ENCODE data around the gene GLYR1. TPM values are rescaled to one million over a fixed set of nuclear protein-coding genes. Genes with fewer than 3 reads are reported as not detected.

Gene GLYR1
- total and polyA plus RNA-seq, 2 of the 4 experiments (the other 2 are of a cell fraction) = 26.0 to 54.2 TPM

DNA sequence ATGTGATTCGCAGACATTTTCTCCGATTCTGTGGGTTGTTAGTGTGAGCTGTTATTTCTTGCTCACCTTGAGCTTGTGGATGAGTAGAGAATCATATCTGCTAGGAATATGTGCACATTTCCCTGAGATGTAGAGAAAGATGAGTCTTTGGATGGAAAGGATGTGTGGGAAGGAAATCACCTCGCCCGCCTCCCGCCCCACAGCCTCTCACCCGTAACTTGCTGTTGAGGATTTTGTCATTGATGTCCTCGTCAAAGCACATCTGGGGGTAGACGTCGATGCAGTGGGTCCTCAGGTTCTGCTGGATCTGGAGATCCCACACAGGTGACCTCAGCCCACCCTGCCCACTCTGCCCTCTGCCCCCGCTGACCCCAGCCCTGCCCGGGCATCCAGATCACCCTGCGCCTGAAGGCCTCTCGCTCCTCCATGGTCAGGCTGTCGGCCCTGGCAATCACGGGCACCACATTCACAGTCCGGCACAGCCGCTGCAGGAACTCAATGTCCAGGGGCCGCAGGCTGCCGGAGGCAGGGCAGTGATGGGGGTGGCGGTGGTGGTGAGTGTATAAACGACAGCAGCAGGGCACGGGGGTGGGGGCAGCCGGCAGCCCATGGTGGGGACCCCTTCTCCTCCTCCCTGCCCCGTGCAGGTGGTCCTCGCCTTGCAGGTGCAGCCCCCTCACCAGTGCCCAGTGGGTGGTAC is 63.7 kb downstream of the GLYR1 start:
- no peak overlapping the region for H2BK15ac ChIP-seq (ENCODE audit: low read depth, low read length)
- no peak overlapping the region for H3K23ac ChIP-seq (ENCODE audit: low read depth, low read length)
- no peak overlapping the region for H2BK120ac ChIP-seq (ENCODE audit: low read depth, low read length)
- no peak overlapping the region for H4K91ac ChIP-seq (ENCODE audit: insufficient read depth, low read depth, low read length)
- no peak overlapping the region for H3K14ac ChIP-seq (replicated peaks; ENCODE audit: low read depth, low read length)
- POLR2A ChIA-PET (ENCODE audit: unreplicated experiment) = no interaction called here
- no peak overlapping the region for H4K5ac ChIP-seq (ENCODE audit: low read depth, low read length)
- H3K56ac ChIP-seq (ENCODE audit: extremely low read depth, insufficient read depth, low read length) = no peak overlapping the region
- no peak overlapping the region for H2BK5ac ChIP-seq (ENCODE audit: low read depth, low read length, poor library complexity, severe bottlenecking)
- no peaks in the 10 kb centered on the region for H3K27me3 ChIP-seq (ENCODE audit: control insufficient read depth, insufficient read depth, low read length)
- no peak overlapping the region for H3K4me3 ChIP-seq (ENCODE audit: insufficient read depth, low read depth, low read length)
- H4K8ac ChIP-seq (ENCODE audit: low read depth in 2 of 2, low read length in 2 of 2) = no peak overlapping the region
- CTCF ChIA-PET = no interaction called here
- BruUV-seq (replicated peaks) = no TSS peak
- WGBS, 2 experiments (ENCODE audit: extremely low coverage in 2 of 2, insufficient read length in 1 of 2) = 91% methylated on average over 7 of the region's 25 CpGs; no CpG with 5 or more reads in 1 of the 2 experiments
- DNase-seq (no peak), ATAC-seq (ENCODE audit: low read depth) (no peak)
- no peak overlapping the region for H3K18ac ChIP-seq (ENCODE audit: low read depth, low read length)
- H3K36me3 ChIP-seq (ENCODE audit: control insufficient read depth, insufficient read depth, low read length) = no peaks in the 10 kb centered on the region
- no peak overlapping the region for H2AK9ac ChIP-seq (replicated peaks; ENCODE audit: low read depth, low read length, poor library complexity)
- H3K9ac ChIP-seq (ENCODE audit: low read depth, low read length) = no peak overlapping the region
- H3K4me2 ChIP-seq (ENCODE audit: low read depth, low read length) = no peak overlapping the region
- no peak overlapping the region for H2AK5ac ChIP-seq (ENCODE audit: low read depth, low read length)
- in situ Hi-C loops (cut with MboI; ENCODE audit: low sequenced_read_pairs) = no loop called here
- no peak overlapping the region for H3K4ac ChIP-seq (ENCODE audit: low read depth, low read length)
- H3K9me1 ChIP-seq (ENCODE audit: insufficient read depth, low read length) = no peaks in the 10 kb centered on the region
- intact Hi-C loops (cut with micrococcal nuclease) = no loop called here
- dilution Hi-C loops (cut with HindIII; ENCODE audit: low sequenced_read_pairs, unreplicated experiment) = no loop called here
- H3K9me3 ChIP-seq (ENCODE audit: control insufficient read depth, insufficient read depth, low read length) = no peaks in the 10 kb centered on the region
- no peak overlapping the region for H2AFZ ChIP-seq (replicated peaks; ENCODE audit: low read length, poor library complexity)
- H4K20me1 ChIP-seq (ENCODE audit: insufficient read depth, low read length) = no peaks in the 10 kb centered on the region
- no peaks in the 10 kb centered on the region for H3K79me1 ChIP-seq (ENCODE audit: low read depth in 1 of 2, low read length in 2 of 2)
- no peak overlapping the region for H3K27ac ChIP-seq (ENCODE audit: insufficient read depth, low read length)
- no peak overlapping the region for H2BK20ac ChIP-seq (ENCODE audit: low read depth, low read length)
- H3K4me1 ChIP-seq (ENCODE audit: control insufficient read depth, insufficient read depth, low read length) = no peaks in the 10 kb centered on the region
- TF ChIP-seq CHD1 (IDR thresholded peaks at IDR 0.05; ENCODE audit: low read depth, low read length) = no peak
- TF ChIP-seq BHLHE40 (IDR thresholded peaks at IDR 0.05; ENCODE audit: low read depth, low read length) = no peak
- TF ChIP-seq MXI1 (IDR thresholded peaks at IDR 0.05; ENCODE audit: borderline replicate concordance, low read depth, low read length) = no peak
- TF ChIP-seq POLR2A (IDR thresholded peaks at IDR 0.05; ENCODE audit: low read depth, low read length) = no peak
- TF ChIP-seq NFE2L2 (IDR thresholded peaks at IDR 0.05; ENCODE audit: low read depth, low read length) = no peak
- no peak for TF ChIP-seq MAZ (IDR thresholded peaks at IDR 0.05; ENCODE audit: borderline replicate concordance, low read depth, low read length)
- TF ChIP-seq FOS (IDR thresholded peaks at IDR 0.05; ENCODE audit: low read depth, low read length) = no peak
- TF ChIP-seq MAFK (IDR thresholded peaks at IDR 0.05; ENCODE audit: low read depth, low read length) = no peak
- TF ChIP-seq ELK1 (IDR thresholded peaks at IDR 0.05; ENCODE audit: borderline replicate concordance, low read depth, low read length) = no peak
- TF ChIP-seq RFX5 (IDR thresholded peaks at IDR 0.05; ENCODE audit: low read depth, low read length) = no peak
- no peak for TF ChIP-seq USF2 (IDR thresholded peaks at IDR 0.05; ENCODE audit: low read depth, low read length)
- no peak for TF ChIP-seq RAD21 (IDR thresholded peaks at IDR 0.05; ENCODE audit: low read length)
- no peak for TF ChIP-seq RCOR1 (IDR thresholded peaks at IDR 0.05; ENCODE audit: insufficient replicate concordance, low read length)
- TF ChIP-seq SMC3 (IDR thresholded peaks at IDR 0.05; ENCODE audit: low read depth, low read length) = no peak
